H1 (cell line): ENCODE data around the gene PEAK1. TPM values are rescaled to one million over a fixed set of nuclear protein-coding genes. Genes with fewer than 3 reads are reported as not detected.

ENCODE experiments used
- CTCF ChIA-PET: fragments of 300-600 bp; sonication (Branson Sonifier 250); formaldehyde crosslinking; loops from one replicate; lab custom pipeline; 2021; ENCODE audit not compliant: partially characterized antibody; lab: Charles Lee
- POLR2A ChIA-PET: fragments of 300-600 bp; sonication (Branson Sonifier 250); formaldehyde crosslinking; loops from one replicate; lab custom pipeline; 2021; ENCODE audit warnings: inconsistent platforms; ENCODE audit not compliant: partially characterized antibody; lab: Charles Lee
- DNase-seq, 2 experiments: peaks; one replicate each; pipeline versions ENCODE4 v3.0.0 to v3.0.0-alpha.2; 2010 to 2022; ENCODE audit warnings: low spot score in 2 of 2, low read depth in 1 of 2, mixed read lengths in 1 of 2
- FAIRE-seq: peaks from 2 replicates; lab custom pipeline; 2011; peaks lifted over from hg19 to GRCh38; lab: Jason Lieb, UNC
- H2AFZ ChIP-seq: 2 replicates; pipeline ENCODE4 v1.8.1; 2012; ENCODE audit warnings: low read length, inconsistent platforms
- H2AK5ac ChIP-seq: 2 replicates; pipeline ENCODE4 v1.6.1; 2013; ENCODE audit warnings: low read depth, low read length
- H2BK120ac ChIP-seq: replicated peaks from 2 replicates; pipeline ENCODE3; 2013; ENCODE audit warnings: low read depth, low read length, inconsistent platforms
- H2BK12ac ChIP-seq: 2 replicates; pipeline ENCODE4 v1.6.1; 2013; ENCODE audit warnings: low read depth, low read length
- H2BK15ac ChIP-seq: 2 replicates; pipeline ENCODE4 v1.6.1; 2013; ENCODE audit warnings: low read length
- H2BK20ac ChIP-seq: 2 replicates; pipeline ENCODE4 v1.6.1; 2013; ENCODE audit warnings: low read length
- H2BK5ac ChIP-seq: 2 replicates; pipeline ENCODE4 v1.6.1; 2013; ENCODE audit warnings: low read depth, low read length
- H3K14ac ChIP-seq: 2 replicates; pipeline ENCODE4 v1.6.1; 2013; ENCODE audit warnings: inconsistent platforms; ENCODE audit not compliant: insufficient read length
- H3K18ac ChIP-seq: 2 replicates; pipeline ENCODE4 v1.6.1; 2013; ENCODE audit warnings: low read length; ENCODE audit errors: extremely low read depth
- H3K23ac ChIP-seq: 2 replicates; pipeline ENCODE4 v1.6.1; 2013; ENCODE audit warnings: inconsistent platforms; ENCODE audit not compliant: insufficient read length
- H3K23me2 ChIP-seq: 2 replicates; pipeline ENCODE4 v1.6.1; 2013; ENCODE audit warnings: low read depth, low read length
- H3K27ac ChIP-seq: 2 replicates; pipeline ENCODE4 v1.6.1; 2011; ENCODE audit warnings: low read depth, low read length, inconsistent platforms
- H3K27me3 ChIP-seq, 4 experiments: replicated peaks in 1 of 4; 1 replicate in 1 of 4; 2 replicates in 3 of 4; pipeline versions ENCODE4 v1.6.1 to v1.8.1; 2011 to 2013; ENCODE audit warnings: low read length in 3 of 4, mild to moderate bottlenecking in 3 of 4, inconsistent platforms in 2 of 4, mixed read lengths in 2 of 4, moderate library complexity in 1 of 4; ENCODE audit not compliant: control insufficient read depth in 3 of 4, insufficient read depth in 3 of 4; ENCODE audit errors: extremely low read depth in 1 of 4
- H3K36me3 ChIP-seq, 4 experiments: 2 replicates each; pipeline versions ENCODE4 v1.6.1 to v1.8.1; 2011 to 2013; ENCODE audit warnings: mild to moderate bottlenecking in 4 of 4, low read length in 3 of 4, moderate library complexity in 2 of 4, control low read depth in 1 of 4, inconsistent platforms in 1 of 4; ENCODE audit not compliant: insufficient read depth in 4 of 4, control insufficient read depth in 2 of 4
- H3K4ac ChIP-seq: replicated peaks from 2 replicates; pipeline ENCODE3; 2013; ENCODE audit warnings: low read length, low read depth, mixed read lengths, inconsistent platforms; ENCODE audit not compliant: insufficient read length
- H3K4me1 ChIP-seq, 4 experiments: replicated peaks in 1 of 4; 1 replicate in 1 of 4; 2 replicates in 3 of 4; pipeline versions ENCODE4 v1.6.1 to v1.8.1; 2011 to 2013; ENCODE audit warnings: low read length in 3 of 4, inconsistent platforms in 2 of 4, mixed read lengths in 1 of 4; ENCODE audit not compliant: insufficient read depth in 4 of 4, control insufficient read depth in 3 of 4
- H3K4me2 ChIP-seq, 2 experiments: 2 replicates each; pipeline versions ENCODE4 v1.6.1 to v1.8.1; 2011 to 2013; ENCODE audit warnings: low read depth in 2 of 2, low read length in 2 of 2, control low read depth in 1 of 2, inconsistent platforms in 1 of 2, mild to moderate bottlenecking in 1 of 2; ENCODE audit not compliant: insufficient read depth in 1 of 2
- H3K4me3 ChIP-seq, 4 experiments: fragments of 200-600, 300-600 bp in 1 of 4; sonication (generic), shearing (Covaris generic), sonication (Bioruptor Twin) in 1 of 4; 2 replicates each; pipeline versions ENCODE4 v1.5.1 to v1.8.1; 2011 to 2016; ENCODE audit warnings: low read length in 4 of 4, low read depth in 3 of 4, control low read depth in 2 of 4, inconsistent platforms in 2 of 4, mild to moderate bottlenecking in 2 of 4, mixed read lengths in 1 of 4, moderate library complexity in 1 of 4; ENCODE audit not compliant: insufficient read depth in 2 of 4; ENCODE audit errors: extremely low read depth in 1 of 4
- H3K56ac ChIP-seq: replicated peaks from 2 replicates; pipeline ENCODE3; 2013; ENCODE audit warnings: low read depth, mild to moderate bottlenecking, mixed read lengths, low read length, inconsistent platforms; ENCODE audit not compliant: insufficient read length
- H3K79me1 ChIP-seq: 2 replicates; pipeline ENCODE4 v1.6.1; 2013; ENCODE audit warnings: low read depth, low read length, control low read depth
- H3K79me2 ChIP-seq, 2 experiments: 2 replicates each; pipeline versions ENCODE4 v1.6.1 to v1.8.1; 2012 to 2013; ENCODE audit warnings: low read length in 2 of 2, mild to moderate bottlenecking in 2 of 2, inconsistent platforms in 1 of 2; ENCODE audit not compliant: insufficient read depth in 2 of 2, control insufficient read depth in 1 of 2
- H3K9ac ChIP-seq, 4 experiments: replicated peaks in 1 of 4; 1 replicate in 1 of 4; 2 replicates in 3 of 4; pipeline versions ENCODE4 v1.6.1 to v1.8.1; 2011 to 2013; ENCODE audit warnings: low read depth in 3 of 4, low read length in 3 of 4, control low read depth in 2 of 4, mild to moderate bottlenecking in 2 of 4, moderate library complexity in 2 of 4, inconsistent platforms in 1 of 4; ENCODE audit errors: extremely low read depth in 1 of 4
- H3K9me3 ChIP-seq, 2 experiments: 2 replicates each; pipeline versions ENCODE4 v1.6.1 to v1.8.1; 2012 to 2013; ENCODE audit warnings: mild to moderate bottlenecking in 2 of 2, moderate library complexity in 2 of 2, control low read depth in 1 of 2, inconsistent platforms in 1 of 2, low read depth in 1 of 2, low read length in 1 of 2, mixed read lengths in 1 of 2; ENCODE audit not compliant: insufficient read depth in 2 of 2
- H4K20me1 ChIP-seq, 2 experiments: replicated peaks in 1 of 2; 2 replicates each; pipeline versions ENCODE3 to v1.8.1; 2011 to 2013; ENCODE audit warnings: inconsistent platforms in 2 of 2, low read length in 2 of 2, mild to moderate bottlenecking in 1 of 2; ENCODE audit not compliant: insufficient read depth in 2 of 2, control insufficient read depth in 1 of 2
- H4K5ac ChIP-seq: 2 replicates; pipeline ENCODE4 v1.6.1; 2013; ENCODE audit warnings: low read length, low read depth, mixed read lengths, inconsistent platforms; ENCODE audit not compliant: insufficient read length
- H4K8ac ChIP-seq: 2 replicates; pipeline ENCODE4 v1.8.0; 2013; ENCODE audit warnings: mild to moderate bottlenecking, moderate library complexity, low read length, inconsistent platforms; ENCODE audit not compliant: insufficient read depth; ENCODE audit errors: extremely low read depth
- H4K91ac ChIP-seq: replicated peaks from 2 replicates; pipeline ENCODE3; 2013; ENCODE audit warnings: low read length, mixed read lengths, inconsistent platforms; ENCODE audit not compliant: insufficient read length
- CBX8 ChIP-seq: fragments of 300-800, 300-1000 bp; sonication (generic); IDR thresholded peaks from 2 replicates; pipeline ENCODE4 v1.7.1; 2016; ENCODE audit warnings: low read depth, low read length, borderline replicate concordance
- EP300 ChIP-seq, 2 experiments: IDR thresholded peaks; 1 replicate in 1 of 2; 2 replicates in 1 of 2; pipeline ENCODE4 v1.6.1; 2011 to 2012; ENCODE audit warnings: low read depth in 2 of 2, low read length in 2 of 2, mild to moderate bottlenecking in 2 of 2, borderline replicate concordance in 1 of 2, inconsistent platforms in 1 of 2, moderate library complexity in 1 of 2
- FOSL1 ChIP-seq: IDR thresholded peaks from 2 replicates; pipeline ENCODE4 v1.6.1; 2011; ENCODE audit warnings: mild to moderate bottlenecking, low read depth, low read length, moderate library complexity; ENCODE audit not compliant: insufficient read depth
- JUND ChIP-seq: IDR thresholded peaks from 2 replicates; pipeline ENCODE4 v1.6.1; 2011; ENCODE audit warnings: mild to moderate bottlenecking, improper control_type of control experiment, low read length
- KDM5A ChIP-seq: fragments of 200-600 bp; IDR thresholded peaks from 2 replicates; pipeline ENCODE4 v1.7.1; 2012; ENCODE audit warnings: mild to moderate bottlenecking, low read length, inconsistent platforms, mixed read lengths
- RNF2 ChIP-seq: fragments of 200-900, 300-1000 bp; sonication (generic); IDR thresholded peaks from 2 replicates; pipeline ENCODE4 v1.7.1; 2016; ENCODE audit warnings: borderline replicate concordance, low read depth, mild to moderate bottlenecking, antibody characterized with exemption, low read length; ENCODE audit not compliant: poor library complexity, severe bottlenecking; ENCODE audit errors: missing control alignments
- TCF12 ChIP-seq: IDR thresholded peaks from 2 replicates; pipeline ENCODE4 v1.6.1; 2011; ENCODE audit warnings: low read depth, mild to moderate bottlenecking, low read length
- YY1 ChIP-seq: IDR thresholded peaks from 2 replicates; pipeline ENCODE4 v1.6.1; 2011; ENCODE audit warnings: low read depth, mild to moderate bottlenecking, low read length
- WGBS, 2 experiments: shearing (Covaris generic) in 1 of 2; methylation state at CpG; one replicate each; pipeline versions ENCODE4 v1.1.6 to v1.1.7; 2013 to 2015; ENCODE audit warnings: low lambda C conversion rate in 2 of 2, mixed read lengths in 2 of 2, inconsistent platforms in 1 of 2, low coverage in 1 of 2, missing lambda C conversion rate in 1 of 2; ENCODE audit not compliant: insufficient replicate concordance in 2 of 2, insufficient coverage in 1 of 2, insufficient read length in 1 of 2; ENCODE audit errors: extremely low coverage in 1 of 2, missing lambda C conversion rate in 1 of 2; 5-methylcytosine and 5-hydroxymethylcytosine counted together
- polyA plus RNA-seq, 7 experiments: library from polyadenylated mRNA; depleted of rRNA in 3 of 7; stranded (reverse) in 5 of 7; unstranded in 2 of 7; fragments of >200 nt in 5 of 7; fragments of 200-250 nt in 2 of 7; gene quantifications; 1 replicate in 5 of 7; 2 replicates in 1 of 7; 4 replicates in 1 of 7; pipeline versions ENCODE4 v1.2.1 to v1.2.3, GENCODE V29; 2011 to 2013; ENCODE audit warnings: missing spikeins in 2 of 7, mixed read lengths in 2 of 7
- total RNA-seq: library from RNA; stranded (reverse); fragmentation: NEBNext Ultra II Directional; extraction: Animal tissue kit (Norgen Biotek cat#: 25700); gene quantifications from 2 replicates; pipeline ENCODE4 v1.2.1, GENCODE V29; 2021

PEAK1 gene
- total and polyA plus RNA-seq, 2 of the 8 experiments (the other 6 are each of a cell fraction or from before 2014, with no cell fraction given) = 8.8 to 44.8 TPM

DNA sequence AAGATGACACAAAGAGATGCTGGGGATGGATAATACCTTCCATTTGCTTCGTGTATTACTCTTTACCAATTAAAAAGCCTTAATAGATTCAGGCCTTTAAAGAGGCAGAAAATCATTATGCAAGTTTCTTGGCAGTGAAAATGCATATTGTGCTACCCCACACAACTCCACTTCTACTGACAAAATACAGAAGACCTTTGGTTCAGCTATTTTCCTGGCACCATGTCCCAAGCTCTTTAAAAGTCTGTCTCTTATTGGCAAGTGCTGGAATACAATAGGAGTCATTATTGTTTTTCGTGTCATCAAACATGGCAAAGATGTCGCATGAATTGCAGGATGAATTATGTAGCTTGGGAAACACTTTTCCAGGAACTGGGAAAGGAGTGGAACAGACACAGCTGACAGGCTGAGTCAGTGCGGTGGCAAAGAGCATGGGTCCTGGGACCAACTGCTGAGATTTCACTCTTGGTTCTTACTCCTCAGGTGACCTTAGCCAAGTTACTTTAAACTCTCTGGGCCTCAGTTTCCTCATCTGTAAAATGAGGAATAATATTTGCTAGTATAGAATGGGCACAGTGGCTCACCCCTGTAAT lies 343.5 kb downstream of the PEAK1 start:
- no peak overlapping the region for H3K27ac ChIP-seq
- no peak overlapping the region for H2AK5ac ChIP-seq
- DNase-seq = no peak
- no peak overlapping the region for H3K18ac ChIP-seq
- no peak overlapping the region for H4K8ac ChIP-seq
- no peaks in the 10 kb centered on the region for H3K27me3 ChIP-seq
- H3K79me2 ChIP-seq = no peaks in the 10 kb centered on the region
- no peak overlapping the region for H2BK20ac ChIP-seq
- H3K4me3 ChIP-seq = no peak overlapping the region
- H3K36me3 ChIP-seq = no peaks in the 10 kb centered on the region
- no peak overlapping the region for H2BK5ac ChIP-seq
- no peak overlapping the region for H3K4ac ChIP-seq
- no peak overlapping the region for H2BK120ac ChIP-seq
- 89% methylated on average over 4 of the region's 4 CpGs; no CpG with 5 or more reads in 1 of the 2 experiments for WGBS, 2 experiments
- H2BK15ac ChIP-seq = no peak overlapping the region
- H3K9ac ChIP-seq = no peak overlapping the region
- no peaks in the 10 kb centered on the region for H3K9me3 ChIP-seq
- H2BK12ac ChIP-seq = no peak overlapping the region
- H4K20me1 ChIP-seq = no peaks in the 10 kb centered on the region
- H4K91ac ChIP-seq = no peak overlapping the region
- no peaks in the 10 kb centered on the region for H3K23me2 ChIP-seq
- no peak overlapping the region for H3K14ac ChIP-seq
- no peak for FAIRE-seq
- no peak overlapping the region for H3K4me2 ChIP-seq
- ChIA-PET CTCF (interaction anchor here (0.9 kb wide), 1 partner anchor 36 kb away, joined by 3 read pairs; no protein-coding TSS in a partner anchor), POLR2A (no interaction called here)
- no peak overlapping the region for H2AFZ ChIP-seq
- no peak overlapping the region for H3K23ac ChIP-seq
- no peak overlapping the region for H3K56ac ChIP-seq
- H3K79me1 ChIP-seq = no peaks in the 10 kb centered on the region
- H4K5ac ChIP-seq = no peak overlapping the region
- peaks cover 0 to 2% (median 0%) of the 10 kb centered on the region in 4 experiments; a peak in 1 of 7 replicates for H3K4me1 ChIP-seq
- TF ChIP-seq CBX8 = no peak
- TF ChIP-seq EP300 (IDR thresholded peaks at IDR 0.05; ENCODE audit: borderline replicate concordance in 1 of 2, low read depth in 2 of 2, low read length in 2 of 2) = no peak
- no peak for TF ChIP-seq JUND
- no peak for TF ChIP-seq YY1
- TF ChIP-seq TCF12 = no peak
- TF ChIP-seq KDM5A = no peak
- TF ChIP-seq RNF2 = no peak
- no peak for TF ChIP-seq FOSL1
